Upper lobe of left lung (tissue), 4 donors: ENCODE results near the gene OR13H1.

Source experiments
- EP300 ChIP-seq, 4 donors: sonication (generic); formaldehyde crosslinking; IDR thresholded peaks; one replicate each; pipeline ENCODE4 v1.5.1; 2017; ENCODE audit warnings: antibody characterized with exemption in 4 of 4, control low read depth in 2 of 4
- TF ChIP-seq, protein P1 (sequence below), 6 experiments: fragments of 450-650 bp in 4 of 6; fragments of 200-600 bp in 2 of 6; sonication (generic) in 2 of 6; IDR thresholded peaks; one replicate each; pipeline ENCODE4 v1.5.1; 2016 to 2019; ENCODE audit warnings: antibody characterized with exemption in 6 of 6

DNA sequence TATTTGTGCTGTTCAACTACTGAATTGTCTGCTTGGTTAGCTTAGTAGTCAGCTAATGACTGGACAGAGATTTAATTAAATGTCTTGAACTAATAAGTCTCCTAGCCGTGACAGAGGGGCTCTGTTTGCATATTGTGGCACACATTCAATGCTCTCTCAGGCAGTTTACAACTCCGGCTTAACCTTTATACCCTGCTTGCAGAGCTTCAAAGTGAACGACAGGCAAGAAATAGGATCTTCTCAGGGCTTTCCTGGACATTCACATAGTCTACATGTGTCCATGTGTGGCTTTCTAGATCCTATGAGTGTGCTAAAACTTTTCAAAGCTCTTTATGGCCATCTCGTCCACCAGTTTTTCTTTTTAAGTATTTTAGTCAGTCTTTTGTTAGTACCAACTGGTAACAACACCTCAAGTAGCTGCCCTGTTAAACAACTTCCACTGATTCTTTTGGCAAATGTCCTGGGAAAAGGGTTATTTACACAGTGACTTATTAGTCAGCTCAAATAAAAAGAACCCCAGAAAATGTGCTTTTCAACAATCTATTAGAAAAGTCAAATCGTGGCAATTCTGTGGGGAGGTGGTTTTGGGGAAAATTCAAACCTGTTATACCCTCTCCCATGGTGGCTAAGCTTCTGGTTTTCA, 28.6 kb downstream of the OR13H1 start:
- TF ChIP-seq, protein P1, sequence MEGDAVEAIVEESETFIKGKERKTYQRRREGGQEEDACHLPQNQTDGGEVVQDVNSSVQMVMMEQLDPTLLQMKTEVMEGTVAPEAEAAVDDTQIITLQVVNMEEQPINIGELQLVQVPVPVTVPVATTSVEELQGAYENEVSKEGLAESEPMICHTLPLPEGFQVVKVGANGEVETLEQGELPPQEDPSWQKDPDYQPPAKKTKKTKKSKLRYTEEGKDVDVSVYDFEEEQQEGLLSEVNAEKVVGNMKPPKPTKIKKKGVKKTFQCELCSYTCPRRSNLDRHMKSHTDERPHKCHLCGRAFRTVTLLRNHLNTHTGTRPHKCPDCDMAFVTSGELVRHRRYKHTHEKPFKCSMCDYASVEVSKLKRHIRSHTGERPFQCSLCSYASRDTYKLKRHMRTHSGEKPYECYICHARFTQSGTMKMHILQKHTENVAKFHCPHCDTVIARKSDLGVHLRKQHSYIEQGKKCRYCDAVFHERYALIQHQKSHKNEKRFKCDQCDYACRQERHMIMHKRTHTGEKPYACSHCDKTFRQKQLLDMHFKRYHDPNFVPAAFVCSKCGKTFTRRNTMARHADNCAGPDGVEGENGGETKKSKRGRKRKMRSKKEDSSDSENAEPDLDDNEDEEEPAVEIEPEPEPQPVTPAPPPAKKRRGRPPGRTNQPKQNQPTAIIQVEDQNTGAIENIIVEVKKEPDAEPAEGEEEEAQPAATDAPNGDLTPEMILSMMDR (IDR thresholded peaks at IDR 0.05) = no peak
- no peak for TF ChIP-seq EP300 (IDR thresholded peaks at IDR 0.05)
